Stimulated activated naive CD8-positive, alpha-beta T cell treated with anti-CD3 and anti-CD28 coated beads, Interleukin-15, amount 100 ng/mL, for 72 hours (primary cell): Measurements from ENCODE around the gene FOXJ3.

Source experiments
- ATAC-seq: fragments of 150-1000 bp; cut with Tn5 transposase; 2 replicates; pipeline ENCODE4 v1.10.0; 2021; ENCODE audit warnings: mild to moderate bottlenecking, moderate library complexity
- DNase-seq, 2 donors: peaks; one replicate each; pipeline ENCODE4 v3.0.0; 2021 to 2022
- H3K27ac Mint-ChIP-seq, 2 donors: one replicate each; pipeline ENCODE4 v1.8.0; 2022; ENCODE audit warnings: mild to moderate bottlenecking in 2 of 2, mixed read lengths in 2 of 2, moderate library complexity in 2 of 2
- H3K27me3 Mint-ChIP-seq: one replicate; pipeline ENCODE4 v1.8.0; 2022; ENCODE audit warnings: mixed read lengths
- H3K4me1 Mint-ChIP-seq: one replicate; pipeline ENCODE4 v1.8.0; 2022; ENCODE audit warnings: mild to moderate bottlenecking, mixed read lengths
- H3K4me3 Mint-ChIP-seq, 2 donors: one replicate each; pipeline ENCODE4 v1.8.0; 2022; ENCODE audit warnings: mild to moderate bottlenecking in 2 of 2, mixed read lengths in 2 of 2, moderate library complexity in 1 of 2
- H3K9me3 Mint-ChIP-seq, 2 donors: one replicate each; pipeline ENCODE4 v1.8.0; 2022; ENCODE audit warnings: mixed read lengths in 2 of 2

Gene FOXJ3

GRCh38 chr1:42167611-42168390, 167.2 kb downstream of the FOXJ3 start:
- H3K27ac Mint-ChIP-seq = peak overlapping the region in 1 of 2 donors; percentile 23
- no peak overlapping the region for H3K4me3 Mint-ChIP-seq
- ATAC-seq = no peak
- no peak for DNase-seq
- H3K27me3 Mint-ChIP-seq = peaks cover 7% of the 10 kb centered on the region
- no peaks in the 10 kb centered on the region for H3K9me3 Mint-ChIP-seq
- H3K4me1 Mint-ChIP-seq = peaks cover 10% of the 10 kb centered on the region

- H3K27me3 Mint-ChIP-seq = peaks cover 19% of the 10 kb centered on the region
- H3K27ac Mint-ChIP-seq = no peak overlapping the region
- H3K4me1 Mint-ChIP-seq = no peaks in the 10 kb centered on the region
- H3K9me3 Mint-ChIP-seq = peaks cover 3 to 14% of the 10 kb centered on the region in 2 donors
- no peak for DNase-seq
- no peak overlapping the region for H3K4me3 Mint-ChIP-seq
- ATAC-seq = no peak
Observed at GRCh38 chr1:42165511-42166210, 169.4 kb downstream of the FOXJ3 start.

GRCh38 chr1:42164551-42165420, 170.2 kb downstream of the FOXJ3 start, which contains the start of gene GUCA2A:
GUCA2A (minus strand) TSS chr1:42164745; CDS start chr1:42164712, 33 bp downstream.
- Mint-ChIP-seq H3K27ac (no peak within 1 kb of the TSS), H3K27me3 (peaks cover 23% of the 10 kb centered on the region), H3K9me3 (peaks cover 6 to 18% of the 10 kb centered on the region in 2 donors), H3K4me1 (no peaks in the 10 kb centered on the region), H3K4me3 (no peak within 1 kb of the TSS)
- DNase-seq (no peak), ATAC-seq (no peak)

GRCh38 chr1:42163536-42164503, 171.2 kb downstream of the FOXJ3 start:
- H3K4me3 Mint-ChIP-seq = no peak overlapping the region
- peaks cover 31% of the 10 kb centered on the region for H3K27me3 Mint-ChIP-seq
- H3K4me1 Mint-ChIP-seq = no peaks in the 10 kb centered on the region
- no peak overlapping the region for H3K27ac Mint-ChIP-seq
- ATAC-seq (no peak), DNase-seq (no peak)
- H3K9me3 Mint-ChIP-seq = peaks cover 6 to 18% of the 10 kb centered on the region in 2 donors

- DNase-seq = no peak
- no peak for ATAC-seq
- Mint-ChIP-seq H3K27me3 (peaks cover 31% of the 10 kb centered on the region), H3K4me3 (no peak overlapping the region), H3K4me1 (peaks cover under 1% of the 10 kb centered on the region), H3K9me3 (peaks cover 6 to 18% of the 10 kb centered on the region in 2 donors), H3K27ac (no peak overlapping the region)
Observed at GRCh38 chr1:42163114-42163513, 171.9 kb downstream of the FOXJ3 start.

- DNase-seq = no peak
- Mint-ChIP-seq H3K27me3 (peaks cover 31% of the 10 kb centered on the region), H3K4me1 (peaks cover 9% of the 10 kb centered on the region), H3K4me3 (no peak overlapping the region), H3K9me3 (peaks cover 6 to 18% of the 10 kb centered on the region in 2 donors), H3K27ac (no peak overlapping the region)
- no peak for ATAC-seq
Observed at GRCh38 chr1:42162181-42162580, 172.9 kb downstream of the FOXJ3 start.

GRCh38 chr1:42158189-42158588, 176.8 kb downstream of the FOXJ3 start:
- ATAC-seq = no peak
- no peak for DNase-seq
- Mint-ChIP-seq H3K4me1 (peaks cover 9% of the 10 kb centered on the region), H3K9me3 (peaks cover 6 to 18% of the 10 kb centered on the region in 2 donors), H3K27ac (no peak overlapping the region), H3K4me3 (no peak overlapping the region), H3K27me3 (peaks cover 25% of the 10 kb centered on the region)

GRCh38 chr1:42157667-42158066, 177.4 kb downstream of the FOXJ3 start:
- peak overlapping the region in 1 of 2 donors; percentile 9 for H3K4me3 Mint-ChIP-seq
- peaks cover 24% of the 10 kb centered on the region for H3K27me3 Mint-ChIP-seq
- no peak overlapping the region for H3K27ac Mint-ChIP-seq
- DNase-seq (no peak), ATAC-seq (peak; percentile 33)
- peaks cover 9% of the 10 kb centered on the region for H3K4me1 Mint-ChIP-seq
- peaks cover 6 to 18% of the 10 kb centered on the region in 2 donors for H3K9me3 Mint-ChIP-seq

- Mint-ChIP-seq H3K4me3 (no peak overlapping the region), H3K9me3 (peaks cover under 1 to 2% of the 10 kb centered on the region in 2 donors), H3K27ac (no peak overlapping the region), H3K27me3 (peaks cover 18% of the 10 kb centered on the region), H3K4me1 (peaks cover 9% of the 10 kb centered on the region)
- ATAC-seq (no peak), DNase-seq (no peak)
Observed at GRCh38 chr1:42155362-42155761, 179.7 kb downstream of the FOXJ3 start.

GRCh38 chr1:42154685-42155084, 180.3 kb downstream of the FOXJ3 start:
- Mint-ChIP-seq H3K27ac (no peak overlapping the region), H3K27me3 (peaks cover 17% of the 10 kb centered on the region), H3K4me1 (peaks cover 9% of the 10 kb centered on the region), H3K4me3 (no peak overlapping the region), H3K9me3 (no peaks in the 10 kb centered on the region)
- no peak for DNase-seq
- no peak for ATAC-seq

- DNase-seq (no peak), ATAC-seq (no peak)
- H3K9me3 Mint-ChIP-seq = no peaks in the 10 kb centered on the region
- H3K27ac Mint-ChIP-seq = no peak overlapping the region
- H3K4me3 Mint-ChIP-seq = no peak overlapping the region
- peaks cover 10% of the 10 kb centered on the region for H3K27me3 Mint-ChIP-seq
- peaks cover 9% of the 10 kb centered on the region for H3K4me1 Mint-ChIP-seq
Observed at GRCh38 chr1:42153624-42154023, 181.4 kb downstream of the FOXJ3 start.

- Mint-ChIP-seq H3K27me3 (peaks cover 10% of the 10 kb centered on the region), H3K9me3 (no peaks in the 10 kb centered on the region), H3K4me1 (peaks cover 8% of the 10 kb centered on the region), H3K27ac (no peak within 1 kb of the TSS), H3K4me3 (no peak within 1 kb of the TSS)
- ATAC-seq (no peak), DNase-seq (no peak)
Observed at GRCh38 chr1:42152907-42153600, 182.0 kb downstream of the FOXJ3 start, which contains the start of gene GUCA2B. GUCA2B (plus strand) TSS chr1:42153410; CDS start chr1:42153451, 41 bp downstream.

GRCh38 chr1:42152119-42152518, 182.9 kb downstream of the FOXJ3 start:
- H3K27me3 Mint-ChIP-seq = peaks cover 10% of the 10 kb centered on the region
- H3K4me3 Mint-ChIP-seq = no peak overlapping the region
- ATAC-seq (no peak), DNase-seq (no peak)
- no peaks in the 10 kb centered on the region for H3K4me1 Mint-ChIP-seq
- peak overlapping the region in 1 of 2 donors; percentile 83 for H3K27ac Mint-ChIP-seq
- no peaks in the 10 kb centered on the region for H3K9me3 Mint-ChIP-seq

- Mint-ChIP-seq H3K9me3 (no peaks in the 10 kb centered on the region), H3K27ac (no peak overlapping the region), H3K4me1 (no peaks in the 10 kb centered on the region), H3K4me3 (no peak overlapping the region), H3K27me3 (peaks cover 10% of the 10 kb centered on the region)
- DNase-seq (no peak), ATAC-seq (no peak)
Observed at GRCh38 chr1:42150651-42151050, 184.4 kb downstream of the FOXJ3 start.
